DOHH2 (cell line): ENCODE data around the gene TMEM132D.

ENCODE experiments used
- H3F3A ChIP-seq: fragments of 200-600 bp; sonication (generic), shearing (Covaris generic); 2 replicates; pipeline ENCODE4 v1.6.0; 2016; ENCODE audit warnings: antibody characterized with exemption, mild to moderate bottlenecking; ENCODE audit not compliant: control insufficient read depth, insufficient read depth
- H3K27ac ChIP-seq: fragments of 200-600 bp; sonication (generic); 2 replicates; pipeline ENCODE4 v1.5.1; 2014; ENCODE audit warnings: low read depth, mild to moderate bottlenecking, low read length, moderate library complexity
- H3K27me3 ChIP-seq: fragments of 200-600 bp; sonication (generic); 2 replicates; pipeline ENCODE4 v1.6.1; 2014; ENCODE audit warnings: mild to moderate bottlenecking, low read length, mixed read lengths; ENCODE audit not compliant: control insufficient read depth
- H3K36me3 ChIP-seq: fragments of 200-600 bp; sonication (generic); 2 replicates; pipeline ENCODE4 v1.6.1; 2014; ENCODE audit warnings: mild to moderate bottlenecking, low read length, moderate library complexity, mixed read lengths; ENCODE audit not compliant: control insufficient read depth
- H3K4me1 ChIP-seq: fragments of 200-600 bp; sonication (generic); 2 replicates; pipeline ENCODE4 v1.6.1; 2014; ENCODE audit warnings: mild to moderate bottlenecking, low read length, mixed read lengths; ENCODE audit not compliant: control insufficient read depth
- H3K4me2 ChIP-seq: fragments of 200-600 bp; sonication (generic); 2 replicates; pipeline ENCODE4 v1.6.0; 2014; ENCODE audit warnings: mild to moderate bottlenecking, low read length, moderate library complexity
- H3K4me3 ChIP-seq: fragments of 200-600 bp; sonication (generic); 2 replicates; pipeline ENCODE4 v1.5.1; 2014; ENCODE audit warnings: mild to moderate bottlenecking, low read length, mixed read lengths
- H3K79me2 ChIP-seq: fragments of 200-600 bp; sonication (generic); 2 replicates; pipeline ENCODE4 v1.6.1; 2014; ENCODE audit warnings: mild to moderate bottlenecking, low read length, mixed read lengths; ENCODE audit not compliant: control insufficient read depth
- H3K9me2 ChIP-seq: fragments of 200-600 bp; sonication (generic); replicated peaks from 2 replicates; pipeline ENCODE4 v1.6.1; 2014; ENCODE audit warnings: mild to moderate bottlenecking, low read length, mixed read lengths; ENCODE audit not compliant: control insufficient read depth
- H3K9me3 ChIP-seq: fragments of 200-600 bp; sonication (generic); 2 replicates; pipeline ENCODE4 v1.6.1; 2014; ENCODE audit warnings: antibody characterized with exemption, low read length, mixed read lengths; ENCODE audit not compliant: control insufficient read depth, insufficient read depth
- H4K20me1 ChIP-seq: fragments of 200-600 bp; sonication (generic); 2 replicates; pipeline ENCODE4 v1.6.0; 2014; ENCODE audit warnings: low read depth, mild to moderate bottlenecking, antibody characterized with exemption, low read length, moderate library complexity; ENCODE audit not compliant: control insufficient read depth, insufficient read depth
- EZH2phosphoT487 ChIP-seq: fragments of 200-600 bp; sonication (generic); IDR thresholded peaks from 2 replicates; pipeline ENCODE4 v1.6.1; 2017; ENCODE audit warnings: borderline replicate concordance, mild to moderate bottlenecking, antibody characterized with exemption, low read length, moderate library complexity, mixed read lengths
- TF ChIP-seq, protein P1 (sequence below): fragments of 200-600 bp; sonication (generic); IDR thresholded peaks from one replicate; pipeline ENCODE4 v1.5.1; 2014; ENCODE audit warnings: antibody characterized with exemption, mild to moderate bottlenecking, low read depth, low read length; ENCODE audit not compliant: poor library complexity, severe bottlenecking

TMEM132D gene

DNA sequence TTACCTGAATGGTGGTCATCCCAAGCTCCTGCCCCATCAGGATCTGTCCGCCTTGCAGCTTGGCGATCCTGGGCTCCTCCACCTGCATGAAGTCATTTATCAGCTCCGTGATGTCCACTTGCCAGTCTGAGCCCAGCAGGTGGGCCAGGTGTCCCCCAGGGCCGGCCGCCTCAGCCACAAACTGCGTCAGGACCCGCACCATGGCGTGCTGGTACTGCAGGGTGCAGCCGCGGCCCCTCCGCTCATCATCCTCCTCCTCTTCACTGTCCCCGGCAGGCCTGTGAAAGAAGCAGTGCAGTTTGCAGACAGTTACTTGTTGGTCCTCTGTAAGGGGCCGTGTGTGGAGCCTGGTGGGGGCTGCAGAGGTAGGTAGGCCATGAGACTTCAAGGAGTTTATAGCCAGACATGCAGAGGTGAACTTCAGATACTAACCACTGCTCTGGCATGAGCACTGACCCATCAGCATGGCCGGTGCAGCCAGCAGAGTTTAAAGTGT is 822.0 kb downstream of the TMEM132D start:
- Histone ChIP-seq H3K27me3 (no peaks in the 10 kb centered on the region), H3K4me1 (no peaks in the 10 kb centered on the region), H3K27ac (no peak overlapping the region), H3K79me2 (no peaks in the 10 kb centered on the region), H3K4me3 (no peak overlapping the region), H3K4me2 (no peak overlapping the region), H3K9me3 (no peaks in the 10 kb centered on the region), H3F3A (no peaks in the 10 kb centered on the region), H4K20me1 (no peaks in the 10 kb centered on the region), H3K36me3 (no peaks in the 10 kb centered on the region), H3K9me2 (no peaks in the 10 kb centered on the region)
- TF ChIP-seq, protein P1, sequence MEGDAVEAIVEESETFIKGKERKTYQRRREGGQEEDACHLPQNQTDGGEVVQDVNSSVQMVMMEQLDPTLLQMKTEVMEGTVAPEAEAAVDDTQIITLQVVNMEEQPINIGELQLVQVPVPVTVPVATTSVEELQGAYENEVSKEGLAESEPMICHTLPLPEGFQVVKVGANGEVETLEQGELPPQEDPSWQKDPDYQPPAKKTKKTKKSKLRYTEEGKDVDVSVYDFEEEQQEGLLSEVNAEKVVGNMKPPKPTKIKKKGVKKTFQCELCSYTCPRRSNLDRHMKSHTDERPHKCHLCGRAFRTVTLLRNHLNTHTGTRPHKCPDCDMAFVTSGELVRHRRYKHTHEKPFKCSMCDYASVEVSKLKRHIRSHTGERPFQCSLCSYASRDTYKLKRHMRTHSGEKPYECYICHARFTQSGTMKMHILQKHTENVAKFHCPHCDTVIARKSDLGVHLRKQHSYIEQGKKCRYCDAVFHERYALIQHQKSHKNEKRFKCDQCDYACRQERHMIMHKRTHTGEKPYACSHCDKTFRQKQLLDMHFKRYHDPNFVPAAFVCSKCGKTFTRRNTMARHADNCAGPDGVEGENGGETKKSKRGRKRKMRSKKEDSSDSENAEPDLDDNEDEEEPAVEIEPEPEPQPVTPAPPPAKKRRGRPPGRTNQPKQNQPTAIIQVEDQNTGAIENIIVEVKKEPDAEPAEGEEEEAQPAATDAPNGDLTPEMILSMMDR = no peak
- no peak for TF ChIP-seq EZH2phosphoT487

DNA sequence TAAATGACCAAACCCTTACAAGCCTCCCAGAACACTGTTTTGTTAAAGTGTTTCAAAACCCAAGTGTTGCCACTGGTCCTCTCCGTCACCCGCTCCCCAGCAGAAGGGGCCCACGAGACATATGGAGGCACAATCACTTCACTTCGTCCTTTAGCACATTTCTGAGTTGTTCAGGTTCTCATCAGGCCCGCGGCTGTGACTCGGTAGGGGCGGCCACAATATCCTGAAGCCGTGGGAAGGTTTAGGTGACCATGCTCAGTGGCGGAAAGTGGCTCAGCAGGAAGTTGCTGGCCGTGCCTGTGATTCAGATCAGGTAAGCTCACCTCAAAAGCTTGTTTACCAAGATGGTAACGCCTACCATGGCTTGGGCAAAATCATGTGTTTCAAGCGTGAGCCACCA is 823.0 kb downstream of the TMEM132D start:
- no peaks in the 10 kb centered on the region for H3F3A ChIP-seq
- no peaks in the 10 kb centered on the region for H3K9me2 ChIP-seq
- H3K4me1 ChIP-seq = no peaks in the 10 kb centered on the region
- no peak overlapping the region for H3K4me3 ChIP-seq
- H3K27me3 ChIP-seq = no peaks in the 10 kb centered on the region
- H3K9me3 ChIP-seq = no peaks in the 10 kb centered on the region
- no peaks in the 10 kb centered on the region for H3K36me3 ChIP-seq
- no peaks in the 10 kb centered on the region for H4K20me1 ChIP-seq
- TF ChIP-seq, protein P1 = no peak
- TF ChIP-seq EZH2phosphoT487 = no peak
- no peak overlapping the region for H3K4me2 ChIP-seq
- H3K79me2 ChIP-seq = no peaks in the 10 kb centered on the region
- H3K27ac ChIP-seq = no peak overlapping the region

DNA sequence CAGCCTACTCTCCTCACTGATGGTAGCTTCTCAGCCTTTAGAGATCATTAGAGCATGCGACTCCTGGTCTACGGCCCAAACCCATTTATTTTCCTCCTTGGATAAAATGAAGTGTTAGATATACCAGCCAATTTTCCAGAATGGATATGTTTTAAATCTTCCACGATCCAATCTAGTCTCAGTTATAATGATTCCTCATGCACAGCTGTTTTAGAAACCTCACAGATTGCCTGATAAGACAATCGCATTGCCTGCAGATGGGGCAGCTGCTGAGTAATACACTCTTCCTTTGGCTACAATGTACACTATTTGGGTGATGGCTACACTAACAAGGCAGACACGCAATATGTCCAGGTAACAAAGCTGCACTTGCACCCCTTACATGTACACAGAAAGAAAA is 823.4 kb downstream of the TMEM132D start:
- no peaks in the 10 kb centered on the region for H3K9me2 ChIP-seq
- H3K4me3 ChIP-seq = no peak overlapping the region
- no peak overlapping the region for H3K4me2 ChIP-seq
- no peaks in the 10 kb centered on the region for H3K79me2 ChIP-seq
- no peaks in the 10 kb centered on the region for H3K9me3 ChIP-seq
- no peaks in the 10 kb centered on the region for H3K4me1 ChIP-seq
- no peaks in the 10 kb centered on the region for H3F3A ChIP-seq
- no peaks in the 10 kb centered on the region for H4K20me1 ChIP-seq
- H3K36me3 ChIP-seq = no peaks in the 10 kb centered on the region
- no peaks in the 10 kb centered on the region for H3K27me3 ChIP-seq
- TF ChIP-seq, protein P1 = no peak
- no peak for TF ChIP-seq EZH2phosphoT487
- no peak overlapping the region for H3K27ac ChIP-seq

DNA sequence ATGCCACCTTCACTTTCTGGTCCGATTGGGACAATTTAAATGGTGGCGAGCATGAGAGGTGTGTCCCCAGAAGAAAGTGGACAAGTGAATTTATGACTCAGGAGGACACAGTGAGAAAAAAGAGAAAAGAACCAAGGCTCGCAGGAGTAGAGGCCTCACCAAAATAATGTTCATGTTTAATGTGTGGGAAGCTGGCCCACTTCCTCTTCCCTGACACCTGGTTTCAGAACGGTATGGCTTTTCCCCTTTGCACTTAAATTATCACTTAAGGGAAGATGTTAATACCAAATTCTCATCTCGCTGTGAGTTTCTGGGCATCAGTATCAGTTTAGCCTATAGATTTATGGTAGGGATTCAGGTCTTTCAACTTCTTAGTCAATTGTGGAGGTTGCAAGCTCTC is 824.1 kb downstream of the TMEM132D start:
- H4K20me1 ChIP-seq = no peaks in the 10 kb centered on the region
- no peaks in the 10 kb centered on the region for H3K9me3 ChIP-seq
- H3K27ac ChIP-seq = no peak overlapping the region
- H3K4me2 ChIP-seq = no peak overlapping the region
- H3K36me3 ChIP-seq = no peaks in the 10 kb centered on the region
- H3K4me1 ChIP-seq = no peaks in the 10 kb centered on the region
- no peaks in the 10 kb centered on the region for H3K27me3 ChIP-seq
- no peaks in the 10 kb centered on the region for H3F3A ChIP-seq
- H3K4me3 ChIP-seq = no peak overlapping the region
- TF ChIP-seq, protein P1 = no peak
- TF ChIP-seq EZH2phosphoT487 = no peak
- H3K9me2 ChIP-seq = no peaks in the 10 kb centered on the region
- H3K79me2 ChIP-seq = no peaks in the 10 kb centered on the region
